H1 (cell line): ENCODE data around the gene UCHL1. TPM values are rescaled to one million over a fixed set of nuclear protein-coding genes. Genes with fewer than 3 reads are reported as not detected.

Experiments used
- CTCF ChIA-PET: fragments of 300-600 bp; sonication (Branson Sonifier 250); formaldehyde crosslinking; loops from one replicate; lab custom pipeline; 2021; ENCODE audit not compliant: partially characterized antibody; lab: Charles Lee
- POLR2A ChIA-PET: fragments of 300-600 bp; sonication (Branson Sonifier 250); formaldehyde crosslinking; loops from one replicate; lab custom pipeline; 2021; ENCODE audit warnings: inconsistent platforms; ENCODE audit not compliant: partially characterized antibody; lab: Charles Lee
- DNase-seq, 2 experiments: peaks; one replicate each; pipeline versions ENCODE4 v3.0.0 to v3.0.0-alpha.2; 2010 to 2022; ENCODE audit warnings: low spot score in 2 of 2, low read depth in 1 of 2, mixed read lengths in 1 of 2
- FAIRE-seq: peaks from 2 replicates; lab custom pipeline; 2011; peaks lifted over from hg19 to GRCh38; lab: Jason Lieb, UNC
- H2AFZ ChIP-seq: 2 replicates; pipeline ENCODE4 v1.8.1; 2012; ENCODE audit warnings: low read length, inconsistent platforms
- H2AK5ac ChIP-seq: 2 replicates; pipeline ENCODE4 v1.6.1; 2013; ENCODE audit warnings: low read depth, low read length
- H2BK120ac ChIP-seq: replicated peaks from 2 replicates; pipeline ENCODE3; 2013; ENCODE audit warnings: low read depth, low read length, inconsistent platforms
- H2BK12ac ChIP-seq: 2 replicates; pipeline ENCODE4 v1.6.1; 2013; ENCODE audit warnings: low read depth, low read length
- H2BK15ac ChIP-seq: 2 replicates; pipeline ENCODE4 v1.6.1; 2013; ENCODE audit warnings: low read length
- H2BK20ac ChIP-seq: 2 replicates; pipeline ENCODE4 v1.6.1; 2013; ENCODE audit warnings: low read length
- H2BK5ac ChIP-seq: 2 replicates; pipeline ENCODE4 v1.6.1; 2013; ENCODE audit warnings: low read depth, low read length
- H3K14ac ChIP-seq: 2 replicates; pipeline ENCODE4 v1.6.1; 2013; ENCODE audit warnings: inconsistent platforms; ENCODE audit not compliant: insufficient read length
- H3K18ac ChIP-seq: 2 replicates; pipeline ENCODE4 v1.6.1; 2013; ENCODE audit warnings: low read length; ENCODE audit errors: extremely low read depth
- H3K23ac ChIP-seq: 2 replicates; pipeline ENCODE4 v1.6.1; 2013; ENCODE audit warnings: inconsistent platforms; ENCODE audit not compliant: insufficient read length
- H3K23me2 ChIP-seq: 2 replicates; pipeline ENCODE4 v1.6.1; 2013; ENCODE audit warnings: low read depth, low read length
- H3K27ac ChIP-seq: 2 replicates; pipeline ENCODE4 v1.6.1; 2011; ENCODE audit warnings: low read depth, low read length, inconsistent platforms
- H3K27me3 ChIP-seq, 4 experiments: replicated peaks in 1 of 4; 1 replicate in 1 of 4; 2 replicates in 3 of 4; pipeline versions ENCODE4 v1.6.1 to v1.8.1; 2011 to 2013; ENCODE audit warnings: low read length in 3 of 4, mild to moderate bottlenecking in 3 of 4, inconsistent platforms in 2 of 4, mixed read lengths in 2 of 4, moderate library complexity in 1 of 4; ENCODE audit not compliant: control insufficient read depth in 3 of 4, insufficient read depth in 3 of 4; ENCODE audit errors: extremely low read depth in 1 of 4
- H3K36me3 ChIP-seq, 4 experiments: 2 replicates each; pipeline versions ENCODE4 v1.6.1 to v1.8.1; 2011 to 2013; ENCODE audit warnings: mild to moderate bottlenecking in 4 of 4, low read length in 3 of 4, moderate library complexity in 2 of 4, control low read depth in 1 of 4, inconsistent platforms in 1 of 4; ENCODE audit not compliant: insufficient read depth in 4 of 4, control insufficient read depth in 2 of 4
- H3K4ac ChIP-seq: replicated peaks from 2 replicates; pipeline ENCODE3; 2013; ENCODE audit warnings: low read length, low read depth, mixed read lengths, inconsistent platforms; ENCODE audit not compliant: insufficient read length
- H3K4me1 ChIP-seq, 4 experiments: replicated peaks in 1 of 4; 1 replicate in 1 of 4; 2 replicates in 3 of 4; pipeline versions ENCODE4 v1.6.1 to v1.8.1; 2011 to 2013; ENCODE audit warnings: low read length in 3 of 4, inconsistent platforms in 2 of 4, mixed read lengths in 1 of 4; ENCODE audit not compliant: insufficient read depth in 4 of 4, control insufficient read depth in 3 of 4
- H3K4me2 ChIP-seq, 2 experiments: 2 replicates each; pipeline versions ENCODE4 v1.6.1 to v1.8.1; 2011 to 2013; ENCODE audit warnings: low read depth in 2 of 2, low read length in 2 of 2, control low read depth in 1 of 2, inconsistent platforms in 1 of 2, mild to moderate bottlenecking in 1 of 2; ENCODE audit not compliant: insufficient read depth in 1 of 2
- H3K4me3 ChIP-seq, 4 experiments: fragments of 200-600, 300-600 bp in 1 of 4; sonication (generic), shearing (Covaris generic), sonication (Bioruptor Twin) in 1 of 4; 2 replicates each; pipeline versions ENCODE4 v1.5.1 to v1.8.1; 2011 to 2016; ENCODE audit warnings: low read length in 4 of 4, low read depth in 3 of 4, control low read depth in 2 of 4, inconsistent platforms in 2 of 4, mild to moderate bottlenecking in 2 of 4, mixed read lengths in 1 of 4, moderate library complexity in 1 of 4; ENCODE audit not compliant: insufficient read depth in 2 of 4; ENCODE audit errors: extremely low read depth in 1 of 4
- H3K56ac ChIP-seq: replicated peaks from 2 replicates; pipeline ENCODE3; 2013; ENCODE audit warnings: low read depth, mild to moderate bottlenecking, mixed read lengths, low read length, inconsistent platforms; ENCODE audit not compliant: insufficient read length
- H3K79me1 ChIP-seq: 2 replicates; pipeline ENCODE4 v1.6.1; 2013; ENCODE audit warnings: low read depth, low read length, control low read depth
- H3K79me2 ChIP-seq, 2 experiments: 2 replicates each; pipeline versions ENCODE4 v1.6.1 to v1.8.1; 2012 to 2013; ENCODE audit warnings: low read length in 2 of 2, mild to moderate bottlenecking in 2 of 2, inconsistent platforms in 1 of 2; ENCODE audit not compliant: insufficient read depth in 2 of 2, control insufficient read depth in 1 of 2
- H3K9ac ChIP-seq, 4 experiments: replicated peaks in 1 of 4; 1 replicate in 1 of 4; 2 replicates in 3 of 4; pipeline versions ENCODE4 v1.6.1 to v1.8.1; 2011 to 2013; ENCODE audit warnings: low read depth in 3 of 4, low read length in 3 of 4, control low read depth in 2 of 4, mild to moderate bottlenecking in 2 of 4, moderate library complexity in 2 of 4, inconsistent platforms in 1 of 4; ENCODE audit errors: extremely low read depth in 1 of 4
- H3K9me3 ChIP-seq, 2 experiments: 2 replicates each; pipeline versions ENCODE4 v1.6.1 to v1.8.1; 2012 to 2013; ENCODE audit warnings: mild to moderate bottlenecking in 2 of 2, moderate library complexity in 2 of 2, control low read depth in 1 of 2, inconsistent platforms in 1 of 2, low read depth in 1 of 2, low read length in 1 of 2, mixed read lengths in 1 of 2; ENCODE audit not compliant: insufficient read depth in 2 of 2
- H4K20me1 ChIP-seq, 2 experiments: replicated peaks in 1 of 2; 2 replicates each; pipeline versions ENCODE3 to v1.8.1; 2011 to 2013; ENCODE audit warnings: inconsistent platforms in 2 of 2, low read length in 2 of 2, mild to moderate bottlenecking in 1 of 2; ENCODE audit not compliant: insufficient read depth in 2 of 2, control insufficient read depth in 1 of 2
- H4K5ac ChIP-seq: 2 replicates; pipeline ENCODE4 v1.6.1; 2013; ENCODE audit warnings: low read length, low read depth, mixed read lengths, inconsistent platforms; ENCODE audit not compliant: insufficient read length
- H4K8ac ChIP-seq: 2 replicates; pipeline ENCODE4 v1.8.0; 2013; ENCODE audit warnings: mild to moderate bottlenecking, moderate library complexity, low read length, inconsistent platforms; ENCODE audit not compliant: insufficient read depth; ENCODE audit errors: extremely low read depth
- H4K91ac ChIP-seq: replicated peaks from 2 replicates; pipeline ENCODE3; 2013; ENCODE audit warnings: low read length, mixed read lengths, inconsistent platforms; ENCODE audit not compliant: insufficient read length
- ATF2 ChIP-seq: IDR thresholded peaks from 2 replicates; pipeline ENCODE4 v1.6.1; 2012; ENCODE audit warnings: low read length, inconsistent platforms
- EZH2 ChIP-seq: fragments of 200-600 bp; sonication (generic); IDR thresholded peaks from 2 replicates; pipeline ENCODE4 v1.7.1; 2012; ENCODE audit warnings: low read depth, mild to moderate bottlenecking, moderate library complexity, low read length, inconsistent platforms; ENCODE audit not compliant: severe bottlenecking
- HDAC2 ChIP-seq, 2 experiments: fragments of 300-600 bp in 1 of 2; sonication (generic) in 1 of 2; IDR thresholded peaks; 2 replicates each; pipeline ENCODE4 v1.6.1; 2011 to 2012; ENCODE audit warnings: low read depth in 2 of 2, low read length in 2 of 2, mild to moderate bottlenecking in 2 of 2, moderate library complexity in 2 of 2, borderline replicate concordance in 1 of 2, inconsistent platforms in 1 of 2
- KDM5A ChIP-seq: fragments of 200-600 bp; IDR thresholded peaks from 2 replicates; pipeline ENCODE4 v1.7.1; 2012; ENCODE audit warnings: mild to moderate bottlenecking, low read length, inconsistent platforms, mixed read lengths
- SIN3A ChIP-seq, 2 experiments: IDR thresholded peaks in 1 of 2; conservative IDR thresholded peaks in 1 of 2; 2 replicates each; pipeline ENCODE4 v1.6.1; 2011 to 2012; ENCODE audit warnings: low read length in 2 of 2, improper control_type of control experiment in 1 of 2, low read depth in 1 of 2, mild to moderate bottlenecking in 1 of 2
- SIX5 ChIP-seq: IDR thresholded peaks from 2 replicates; pipeline ENCODE4 v1.6.1; 2011; ENCODE audit warnings: mild to moderate bottlenecking, low read depth, low read length
- TAF1 ChIP-seq: IDR thresholded peaks from 2 replicates; pipeline ENCODE4 v1.6.1; 2011; ENCODE audit warnings: mild to moderate bottlenecking, low read depth, low read length
- TBP ChIP-seq: IDR thresholded peaks from 2 replicates; pipeline ENCODE4 v1.6.1; 2011; ENCODE audit warnings: low read depth, low read length, improper control_type of control experiment
- ZNF274 ChIP-seq: IDR thresholded peaks from 2 replicates; pipeline ENCODE4 v1.7.0; 2012; ENCODE audit warnings: low read length, borderline replicate concordance; ENCODE audit errors: extremely low read depth
- WGBS, 2 experiments: shearing (Covaris generic) in 1 of 2; methylation state at CpG; one replicate each; pipeline versions ENCODE4 v1.1.6 to v1.1.7; 2013 to 2015; ENCODE audit warnings: low lambda C conversion rate in 2 of 2, mixed read lengths in 2 of 2, inconsistent platforms in 1 of 2, low coverage in 1 of 2, missing lambda C conversion rate in 1 of 2; ENCODE audit not compliant: insufficient replicate concordance in 2 of 2, insufficient coverage in 1 of 2, insufficient read length in 1 of 2; ENCODE audit errors: extremely low coverage in 1 of 2, missing lambda C conversion rate in 1 of 2; 5-methylcytosine and 5-hydroxymethylcytosine counted together
- polyA plus RNA-seq, 7 experiments: library from polyadenylated mRNA; depleted of rRNA in 3 of 7; stranded (reverse) in 5 of 7; unstranded in 2 of 7; fragments of >200 nt in 5 of 7; fragments of 200-250 nt in 2 of 7; gene quantifications; 1 replicate in 5 of 7; 2 replicates in 1 of 7; 4 replicates in 1 of 7; pipeline versions ENCODE4 v1.2.1 to v1.2.3, GENCODE V29; 2011 to 2013; ENCODE audit warnings: missing spikeins in 2 of 7, mixed read lengths in 2 of 7
- total RNA-seq: library from RNA; stranded (reverse); fragmentation: NEBNext Ultra II Directional; extraction: Animal tissue kit (Norgen Biotek cat#: 25700); gene quantifications from 2 replicates; pipeline ENCODE4 v1.2.1, GENCODE V29; 2021

The UCHL1 gene
- total and polyA plus RNA-seq, 2 of the 8 experiments (the other 6 are each of a cell fraction or from before 2014, with no cell fraction given) = 781 to 1,717 TPM

- no peaks in the 10 kb centered on the region for H4K20me1 ChIP-seq
- no peak overlapping the region for H2BK120ac ChIP-seq
- H4K91ac ChIP-seq = no peak overlapping the region
- H3K4me3 ChIP-seq = no peak overlapping the region
- H2BK20ac ChIP-seq = no peak overlapping the region
- no peak overlapping the region for H2BK5ac ChIP-seq
- H3K9ac ChIP-seq = no peak overlapping the region
- no peak overlapping the region for H3K18ac ChIP-seq
- H3K27me3 ChIP-seq = no peaks in the 10 kb centered on the region
- no peaks in the 10 kb centered on the region for H3K79me2 ChIP-seq
- no peaks in the 10 kb centered on the region for H3K79me1 ChIP-seq
- ChIA-PET CTCF (interaction anchor here (0.5 to 8.6 kb wide), 46 partner anchors 9 to 777 kb away, joined by 3 to 107 read pairs (median 4); partner anchors contain the start of gene LIMCH1), POLR2A (interaction anchor here (0.6 to 3.2 kb wide), 8 partner anchors 13 to 380 kb away, joined by 3 to 25 read pairs (median 3); partner anchors contain the start of gene UCHL1)
- peaks cover 0 to 4% (median 0%) of the 10 kb centered on the region in 4 experiments; a peak in 2 of 8 replicates for H3K36me3 ChIP-seq
- H3K4ac ChIP-seq = no peak overlapping the region
- peak; percentile 99 for FAIRE-seq
- H3K27ac ChIP-seq = no peak overlapping the region
- no peak overlapping the region for H2BK15ac ChIP-seq
- H3K9me3 ChIP-seq = peaks cover 8 to 12% of the 10 kb centered on the region in 2 experiments; a peak in 3 of 4 replicates
- H3K56ac ChIP-seq = no peak overlapping the region
- H3K4me2 ChIP-seq = no peak overlapping the region
- no peaks in the 10 kb centered on the region for H3K23me2 ChIP-seq
- no peak overlapping the region for H2AK5ac ChIP-seq
- H3K14ac ChIP-seq = no peak overlapping the region
- H4K8ac ChIP-seq = no peak overlapping the region
- WGBS, 2 experiments = 33% methylated on average over 7 of the region's 7 CpGs; no CpG with 5 or more reads in 1 of the 2 experiments
- DNase-seq = no peak
- H3K23ac ChIP-seq = no peak overlapping the region
- H3K4me1 ChIP-seq = no peaks in the 10 kb centered on the region
- H2AFZ ChIP-seq = no peak overlapping the region
- no peak overlapping the region for H2BK12ac ChIP-seq
- no peak overlapping the region for H4K5ac ChIP-seq
- TF ChIP-seq TAF1 = no peak
- TF ChIP-seq KDM5A = 0 out of 2 replicates have a peak, but pooled peaks have one; percentile 30
- no peak for TF ChIP-seq SIX5
- TF ChIP-seq SIN3A (conservative IDR thresholded peaks at IDR 0.05 in 1 of 2, IDR thresholded peaks at IDR 0.05 in 1 of 2; ENCODE audit: low read depth in 1 of 2, low read length in 2 of 2) = no peak
- no peak for TF ChIP-seq HDAC2 (IDR thresholded peaks at IDR 0.05; ENCODE audit: borderline replicate concordance in 1 of 2, low read depth in 2 of 2, low read length in 2 of 2)
- TF ChIP-seq ZNF274 = no peak
- 0 out of 2 replicates have a peak, but pooled peaks have one; percentile 11 for TF ChIP-seq TBP
- TF ChIP-seq EZH2 = no peak
- 0 out of 2 replicates have a peak, but pooled peaks have one; percentile 49 for TF ChIP-seq ATF2
These were observed 24.4 kb downstream of the UCHL1 start for GRCh38 chr4:41281038-41281634.
